A549 (cell line): ENCODE data around the gene BOK. TPM values are rescaled to one million over a fixed set of nuclear protein-coding genes. Genes with fewer than 3 reads are reported as not detected.

Experiments used
- ATAC-seq, 2 experiments: fragments of 200-7000 bp in 1 of 2; fragments of >200 bp in 1 of 2; cut with Nextera tagmentation in 1 of 2; cut with Tn5 transposase in 1 of 2; 3 replicates each; pipeline versions ENCODE4 v1.8.0 to v1.9.1; 2018 to 2020; ENCODE audit warnings: mild to moderate bottlenecking in 1 of 2, moderate library complexity in 1 of 2
- CTCF ChIA-PET: fragments of 300-600 bp; sonication (Branson Sonifier 250); formaldehyde crosslinking; extraction: SDS; loops from one replicate; lab custom pipeline; 2021; ENCODE audit warnings: antibody characterized with exemption, inconsistent platforms; lab: Yijun Ruan, JAX
- POLR2A ChIA-PET: fragments of 350-600 bp; formaldehyde crosslinking; extraction: SDS; loops from one replicate; lab custom pipeline; 2021; ENCODE audit warnings: antibody characterized with exemption, inconsistent platforms; lab: Yijun Ruan, JAX
- DNase-seq, 2 experiments: peaks; one replicate each; pipeline versions ENCODE4 v3.0.0 to v3.0.0-alpha.2; 2011 to 2016; ENCODE audit warnings: low read depth in 1 of 2, low spot score in 1 of 2
- FAIRE-seq: peaks from 2 replicates; lab custom pipeline; 2011; peaks lifted over from hg19 to GRCh38; lab: Jason Lieb, UNC
- H3K27ac ChIP-seq, 2 experiments: fragments of >200 bp; sonication (Bioruptor Twin); formaldehyde crosslinking; 3 replicates each; pipeline ENCODE4 v1.5.1; 2016 to 2017
- H3K4me1 ChIP-seq: fragments of >200 bp; sonication (Bioruptor Twin); formaldehyde crosslinking; 3 replicates; pipeline ENCODE4 v1.6.1; 2016
- H3K4me2 ChIP-seq: fragments of >200 bp; sonication (Bioruptor Twin); formaldehyde crosslinking; 3 replicates; pipeline ENCODE4 v1.6.1; 2016
- H3K4me3 ChIP-seq: fragments of >200 bp; sonication (Bioruptor Twin); formaldehyde crosslinking; 3 replicates; pipeline ENCODE4 v1.5.1; 2016
- H3K9me3 ChIP-seq: fragments of >200 bp; sonication (Bioruptor Twin); formaldehyde crosslinking; 3 replicates; pipeline ENCODE4 v1.6.1; 2016
- ATOH8 ChIP-seq: fragments of 250-450 bp; sonication (Bioruptor Pico); IDR thresholded peaks from 2 replicates; pipeline ENCODE4 v1.5.0; 2020; ENCODE audit warnings: low read depth, mild to moderate bottlenecking, moderate library complexity
- BHLHE40 ChIP-seq: IDR thresholded peaks from 2 replicates; pipeline ENCODE4 v1.6.1; 2012; ENCODE audit warnings: low read depth, low read length, inconsistent platforms
- CHD2 ChIP-seq: fragments of 150-350 bp; IDR thresholded peaks from 2 replicates; pipeline ENCODE4 v1.6.1; 2014; ENCODE audit warnings: low read length; ENCODE audit not compliant: partially characterized antibody
- EP300 ChIP-seq, 2 experiments: fragments of >200 bp; sonication (Bioruptor Twin); formaldehyde crosslinking; IDR thresholded peaks; 2 replicates in 1 of 2; 3 replicates in 1 of 2; pipeline ENCODE4 v1.6.1; 2016 to 2017
- ESRRA ChIP-seq: fragments of 150-350 bp; IDR thresholded peaks from 2 replicates; pipeline ENCODE4 v1.6.1; 2014; ENCODE audit warnings: mild to moderate bottlenecking, low read length, borderline replicate concordance
- FOSL2 ChIP-seq, 2 experiments: fragments of 450-650 bp in 1 of 2; fragments of >200 bp in 1 of 2; sonication (Bioruptor Twin) in 1 of 2; formaldehyde crosslinking; IDR thresholded peaks; 2 replicates each; pipeline versions ENCODE4 v1.5.0 to v1.6.1; 2016 to 2020; ENCODE audit warnings: mild to moderate bottlenecking in 1 of 2, moderate library complexity in 1 of 2
- HMGXB4 ChIP-seq: fragments of 250-450 bp; sonication (Bioruptor Pico); IDR thresholded peaks from 2 replicates; pipeline ENCODE4 v1.5.0; 2021; ENCODE audit warnings: mild to moderate bottlenecking, moderate library complexity, borderline replicate concordance
- HOXA7 ChIP-seq: fragments of 250-450 bp; sonication (Bioruptor Pico); IDR thresholded peaks from 2 replicates; pipeline ENCODE4 v1.5.0; 2020; ENCODE audit warnings: mild to moderate bottlenecking, moderate library complexity
- JUNB ChIP-seq: fragments of >200 bp; sonication (Bioruptor Twin); formaldehyde crosslinking; IDR thresholded peaks from 2 replicates; pipeline ENCODE4 v1.6.1; 2016
- NFE2L2 ChIP-seq: fragments of 150-350 bp; conservative IDR thresholded peaks from 2 replicates; pipeline ENCODE4 v1.6.1; 2014; ENCODE audit warnings: low read length
- POLR2A ChIP-seq: IDR thresholded peaks from 2 replicates; pipeline ENCODE4 v1.6.1; 2012; ENCODE audit warnings: mild to moderate bottlenecking, low read length
- POLR2AphosphoS2 ChIP-seq: conservative IDR thresholded peaks from 2 replicates; pipeline ENCODE4 v1.6.1; 2012; ENCODE audit warnings: low read length, improper control_type of control experiment, inconsistent platforms
- RAD21 ChIP-seq, 2 experiments: fragments of >200 bp in 1 of 2; sonication (Bioruptor Twin) in 1 of 2; formaldehyde crosslinking in 1 of 2; IDR thresholded peaks in 1 of 2; conservative IDR thresholded peaks in 1 of 2; 2 replicates in 1 of 2; 3 replicates in 1 of 2; pipeline ENCODE4 v1.6.1; 2012 to 2018; ENCODE audit warnings: inconsistent platforms in 1 of 2
- RCOR1 ChIP-seq: fragments of 150-350 bp; IDR thresholded peaks from 2 replicates; pipeline ENCODE4 v1.6.1; 2014; ENCODE audit warnings: antibody characterized with exemption, low read length, low read depth
- REST ChIP-seq: fragments of 200-600 bp; sonication (generic); IDR thresholded peaks from 2 replicates; pipeline ENCODE4 v1.6.1; 2016; ENCODE audit warnings: antibody characterized with exemption, mild to moderate bottlenecking, moderate library complexity
- TFCP2L1 ChIP-seq: fragments of 250-450 bp; sonication (Bioruptor Pico); IDR thresholded peaks from 2 replicates; pipeline ENCODE4 v1.5.0; 2021; ENCODE audit warnings: mild to moderate bottlenecking
- TP53 ChIP-seq: fragments of 250-450 bp; sonication (Bioruptor Pico); IDR thresholded peaks from 2 replicates; pipeline ENCODE4 v1.5.0; 2021; ENCODE audit warnings: mild to moderate bottlenecking, moderate library complexity
- ZC3H11A ChIP-seq: fragments of 450-650 bp; IDR thresholded peaks from 2 replicates; pipeline ENCODE4 v1.6.1; 2014; ENCODE audit warnings: antibody characterized with exemption, mild to moderate bottlenecking
- ZNF302 ChIP-seq: fragments of 250-450 bp; sonication (Bioruptor Pico); IDR thresholded peaks from 2 replicates; pipeline ENCODE4 v1.9.0; 2021; ENCODE audit warnings: inconsistent platforms, mild to moderate bottlenecking, moderate library complexity
- ZSCAN20 ChIP-seq: fragments of 250-450 bp; sonication (Bioruptor Pico); IDR thresholded peaks from 2 replicates; pipeline ENCODE4 v1.8.0; 2022; ENCODE audit warnings: mild to moderate bottlenecking, moderate library complexity
- WGBS: methylation state at CpG from one replicate; pipeline ENCODE4 v1.1.6; 2017; ENCODE audit errors: missing lambda C conversion rate; 5-methylcytosine and 5-hydroxymethylcytosine counted together
- polyA plus RNA-seq, 4 experiments: library from polyadenylated mRNA; depleted of rRNA in 3 of 4; stranded (reverse); fragments of >200 nt; fragmentation: RNase III in 1 of 4; extraction: RNeasy Plus Mini Kit Qiagen cat#74134 plus additional on column Dnase treatment in 1 of 4; gene quantifications; 2 replicates in 3 of 4; 3 replicates in 1 of 4; pipeline ENCODE4 v1.2.3, GENCODE V29; 2011 to 2017
- TF ChIP-seq, protein P1 (sequence below): IDR thresholded peaks from 2 replicates; pipeline ENCODE4 v1.6.1; 2012; ENCODE audit warnings: low read depth, borderline replicate concordance
- TF ChIP-seq, protein P2 (sequence below): fragments of >200 bp; sonication (Bioruptor Twin); formaldehyde crosslinking; IDR thresholded peaks from 3 replicates; pipeline ENCODE4 v1.5.1; 2016
- TF ChIP-seq, protein P3 (sequence below): fragments of 150-350 bp; IDR thresholded peaks from 2 replicates; pipeline ENCODE4 v1.6.1; 2014; ENCODE audit warnings: low read depth, mild to moderate bottlenecking, low read length

Gene BOK
- polyA plus RNA-seq, 2 of the 4 experiments (the other 2 are of a cell fraction) = 5.0 to 12.6 TPM

DNA sequence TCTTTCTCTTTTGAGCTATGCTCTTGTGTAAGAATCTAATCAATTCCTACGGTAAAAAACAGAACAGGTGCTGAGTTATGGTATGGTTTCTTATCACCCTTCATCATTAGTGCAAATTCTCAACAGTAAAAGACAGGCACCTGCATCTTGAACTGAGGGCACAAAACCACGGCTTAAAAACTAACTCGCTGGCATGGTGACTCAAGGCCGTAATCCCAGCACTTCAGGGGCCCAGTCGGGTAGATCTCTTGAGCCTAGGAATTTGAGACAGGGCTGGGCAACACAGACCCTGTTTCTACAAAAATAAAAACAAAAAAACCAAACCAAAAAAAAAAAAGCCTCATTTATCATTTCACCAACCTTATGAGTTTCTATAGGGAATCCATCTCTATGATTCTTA lies 45.1 kb downstream of the BOK start (continued):
- no peak for TF ChIP-seq TP53 (CRISPR knock-in tag)
- TF ChIP-seq, protein P1, sequence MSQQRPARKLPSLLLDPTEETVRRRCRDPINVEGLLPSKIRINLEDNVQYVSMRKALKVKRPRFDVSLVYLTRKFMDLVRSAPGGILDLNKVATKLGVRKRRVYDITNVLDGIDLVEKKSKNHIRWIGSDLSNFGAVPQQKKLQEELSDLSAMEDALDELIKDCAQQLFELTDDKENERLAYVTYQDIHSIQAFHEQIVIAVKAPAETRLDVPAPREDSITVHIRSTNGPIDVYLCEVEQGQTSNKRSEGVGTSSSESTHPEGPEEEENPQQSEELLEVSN = no peak
- TF ChIP-seq CHD2 = no peak
- TF ChIP-seq TFCP2L1 (CRISPR knock-in tag) = no peak
- TF ChIP-seq, all 56 proteins: peak for 0

DNA sequence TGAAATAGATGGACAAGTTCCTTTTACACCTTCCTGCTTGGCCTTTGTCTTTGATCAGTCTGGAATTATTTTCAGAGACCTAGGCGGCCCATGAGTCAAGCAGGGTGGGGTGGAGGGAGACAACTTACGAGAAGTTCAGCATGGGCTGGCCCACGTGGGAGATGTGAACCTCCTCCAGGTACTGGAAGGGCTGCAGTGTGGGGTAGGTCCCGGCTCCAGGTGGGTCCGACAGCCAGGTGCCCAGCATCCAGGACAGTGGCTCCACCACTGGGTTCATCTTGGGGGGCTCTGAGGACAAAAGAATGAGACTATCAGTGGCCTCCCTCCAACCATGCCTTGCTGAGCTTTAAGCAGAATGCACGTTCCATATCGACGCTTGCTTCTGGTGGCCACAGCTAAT lies 47.6 kb downstream of the BOK start:
- FAIRE-seq (no peak), DNase-seq (no peak), ATAC-seq (no peak)
- no peak overlapping the region for H3K27ac ChIP-seq
- no peak overlapping the region for H3K4me3 ChIP-seq
- H3K4me1 ChIP-seq = no peaks in the 10 kb centered on the region
- no peak overlapping the region for H3K4me2 ChIP-seq
- 97% methylated on average over 7 of the region's 8 CpGs for WGBS
- ChIA-PET CTCF (interaction anchor here (1.8 to 2.4 kb wide), 2 partner anchors 10 to 53 kb away, joined by 5 to 6 read pairs; no protein-coding TSS in a partner anchor), POLR2A (no interaction called here)
- H3K9me3 ChIP-seq = no peaks in the 10 kb centered on the region
- TF ChIP-seq POLR2AphosphoS2 (no peak), NFE2L2 (no peak), FOSL2 (IDR thresholded peaks at IDR 0.05) (no peak), FOSL2 (CRISPR knock-in tag; IDR thresholded peaks at IDR 0.05) (no peak), ZC3H11A (no peak), JUNB (no peak), ZSCAN20 (no peak), TFCP2L1 (CRISPR knock-in tag) (no peak)

- no peaks in the 10 kb centered on the region for H3K4me1 ChIP-seq
- no peak for FAIRE-seq
- TF ChIP-seq ATOH8 (no peak), ZSCAN20 (no peak), REST (no peak), EP300 (IDR thresholded peaks at IDR 0.05) (no peak), ESRRA (no peak), RAD21 (conservative IDR thresholded peaks at IDR 0.05 in 1 of 2, IDR thresholded peaks at IDR 0.05 in 1 of 2) (no peak), BHLHE40 (no peak), RCOR1 (no peak), HOXA7 (CRISPR knock-in tag) (no peak), HMGXB4 (CRISPR knock-in tag) (no peak), JUNB (no peak), TFCP2L1 (CRISPR knock-in tag) (no peak), ZNF302 (CRISPR knock-in tag) (no peak), POLR2AphosphoS2 (no peak), POLR2A (no peak), NFE2L2 (no peak)
- TF ChIP-seq, protein P2, sequence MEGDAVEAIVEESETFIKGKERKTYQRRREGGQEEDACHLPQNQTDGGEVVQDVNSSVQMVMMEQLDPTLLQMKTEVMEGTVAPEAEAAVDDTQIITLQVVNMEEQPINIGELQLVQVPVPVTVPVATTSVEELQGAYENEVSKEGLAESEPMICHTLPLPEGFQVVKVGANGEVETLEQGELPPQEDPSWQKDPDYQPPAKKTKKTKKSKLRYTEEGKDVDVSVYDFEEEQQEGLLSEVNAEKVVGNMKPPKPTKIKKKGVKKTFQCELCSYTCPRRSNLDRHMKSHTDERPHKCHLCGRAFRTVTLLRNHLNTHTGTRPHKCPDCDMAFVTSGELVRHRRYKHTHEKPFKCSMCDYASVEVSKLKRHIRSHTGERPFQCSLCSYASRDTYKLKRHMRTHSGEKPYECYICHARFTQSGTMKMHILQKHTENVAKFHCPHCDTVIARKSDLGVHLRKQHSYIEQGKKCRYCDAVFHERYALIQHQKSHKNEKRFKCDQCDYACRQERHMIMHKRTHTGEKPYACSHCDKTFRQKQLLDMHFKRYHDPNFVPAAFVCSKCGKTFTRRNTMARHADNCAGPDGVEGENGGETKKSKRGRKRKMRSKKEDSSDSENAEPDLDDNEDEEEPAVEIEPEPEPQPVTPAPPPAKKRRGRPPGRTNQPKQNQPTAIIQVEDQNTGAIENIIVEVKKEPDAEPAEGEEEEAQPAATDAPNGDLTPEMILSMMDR = no peak
- TF ChIP-seq, protein P3, sequence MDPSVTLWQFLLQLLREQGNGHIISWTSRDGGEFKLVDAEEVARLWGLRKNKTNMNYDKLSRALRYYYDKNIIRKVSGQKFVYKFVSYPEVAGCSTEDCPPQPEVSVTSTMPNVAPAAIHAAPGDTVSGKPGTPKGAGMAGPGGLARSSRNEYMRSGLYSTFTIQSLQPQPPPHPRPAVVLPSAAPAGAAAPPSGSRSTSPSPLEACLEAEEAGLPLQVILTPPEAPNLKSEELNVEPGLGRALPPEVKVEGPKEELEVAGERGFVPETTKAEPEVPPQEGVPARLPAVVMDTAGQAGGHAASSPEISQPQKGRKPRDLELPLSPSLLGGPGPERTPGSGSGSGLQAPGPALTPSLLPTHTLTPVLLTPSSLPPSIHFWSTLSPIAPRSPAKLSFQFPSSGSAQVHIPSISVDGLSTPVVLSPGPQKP = no peak
These were observed 48.8 kb downstream of the BOK start for GRCh38 chr2:241607162-241607885.

More at GRCh38 chr2:241607162-241607885, 48.8 kb downstream of the BOK start:
- ChIA-PET POLR2A (no interaction called here), CTCF (no interaction called here)
- ATAC-seq = no peak
- Histone ChIP-seq H3K4me3 (no peak overlapping the region), H3K27ac (no peak overlapping the region), H3K9me3 (no peaks in the 10 kb centered on the region), H3K4me2 (no peak overlapping the region)
- no peak for DNase-seq
- 96% methylated on average over 26 of the region's 27 CpGs for WGBS
